ENCODE measurements around the gene IGFN1. TPM values are rescaled to one million over a fixed set of nuclear protein-coding genes. Genes with fewer than 3 reads are reported as not detected.

Gene IGFN1
- total RNA-seq, 4 donors from 2014 or later, result not detected

DNA sequence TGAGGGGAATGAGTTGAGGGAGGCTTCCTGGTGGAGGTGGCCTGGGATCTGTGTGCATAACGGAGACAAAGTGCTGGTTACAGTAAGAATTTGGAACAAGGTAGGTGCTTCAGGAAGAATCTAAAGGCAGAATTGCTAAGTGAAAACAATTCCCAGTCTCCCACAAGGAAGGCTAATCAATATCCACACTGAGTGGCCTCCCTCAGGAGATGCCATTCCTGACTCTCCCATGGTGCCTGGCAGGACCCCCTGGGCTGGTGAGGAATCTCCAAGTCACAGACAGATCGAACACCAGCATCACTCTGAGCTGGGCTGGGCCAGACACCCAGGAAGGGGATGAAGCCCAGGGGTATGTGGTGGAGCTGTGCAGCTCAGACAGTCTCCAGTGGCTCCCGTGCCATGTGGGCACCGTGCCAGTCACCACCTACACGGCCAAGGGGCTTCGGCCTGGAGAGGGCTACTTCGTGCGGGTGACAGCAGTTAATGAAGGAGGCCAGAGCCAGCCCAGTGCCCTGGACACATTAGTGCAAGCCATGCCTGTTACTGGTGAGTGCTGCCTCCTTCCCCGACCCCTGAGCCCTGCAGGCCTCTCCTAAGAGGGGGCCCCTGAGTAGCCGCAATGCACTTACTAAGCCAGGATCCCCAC lies 30.7 kb downstream of the IGFN1 start:
- no peak overlapping the region for H3K27ac ChIP-seq
- no peaks in the 10 kb centered on the region for H3K4me1 ChIP-seq
- H3K4me3 ChIP-seq, result no peak overlapping the region
- ATAC-seq, result no peak
- TF ChIP-seq POLR2A (IDR thresholded peaks at IDR 0.05), result no peak
- TF ChIP-seq EP300 (IDR thresholded peaks at IDR 0.05), result no peak
- TF ChIP-seq POLR2AphosphoS5 (IDR thresholded peaks at IDR 0.05), result no peak
- TF ChIP-seq, protein P1, sequence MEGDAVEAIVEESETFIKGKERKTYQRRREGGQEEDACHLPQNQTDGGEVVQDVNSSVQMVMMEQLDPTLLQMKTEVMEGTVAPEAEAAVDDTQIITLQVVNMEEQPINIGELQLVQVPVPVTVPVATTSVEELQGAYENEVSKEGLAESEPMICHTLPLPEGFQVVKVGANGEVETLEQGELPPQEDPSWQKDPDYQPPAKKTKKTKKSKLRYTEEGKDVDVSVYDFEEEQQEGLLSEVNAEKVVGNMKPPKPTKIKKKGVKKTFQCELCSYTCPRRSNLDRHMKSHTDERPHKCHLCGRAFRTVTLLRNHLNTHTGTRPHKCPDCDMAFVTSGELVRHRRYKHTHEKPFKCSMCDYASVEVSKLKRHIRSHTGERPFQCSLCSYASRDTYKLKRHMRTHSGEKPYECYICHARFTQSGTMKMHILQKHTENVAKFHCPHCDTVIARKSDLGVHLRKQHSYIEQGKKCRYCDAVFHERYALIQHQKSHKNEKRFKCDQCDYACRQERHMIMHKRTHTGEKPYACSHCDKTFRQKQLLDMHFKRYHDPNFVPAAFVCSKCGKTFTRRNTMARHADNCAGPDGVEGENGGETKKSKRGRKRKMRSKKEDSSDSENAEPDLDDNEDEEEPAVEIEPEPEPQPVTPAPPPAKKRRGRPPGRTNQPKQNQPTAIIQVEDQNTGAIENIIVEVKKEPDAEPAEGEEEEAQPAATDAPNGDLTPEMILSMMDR (IDR thresholded peaks at IDR 0.05), result no peak
- no peaks in the 10 kb centered on the region for H3K9me3 ChIP-seq
- H3K36me3 ChIP-seq, result no peaks in the 10 kb centered on the region
- no peaks in the 10 kb centered on the region for H3K27me3 ChIP-seq
- 88 to 100% methylated on average over 3 to 4 of the region's 10 CpGs for WGBS, 2 donors (ENCODE audit: low coverage in 1 of 2)

GRCh38 chr1:201222125-201222524 lies 31.5 kb downstream of the IGFN1 start:
- ATAC-seq, result no peak
- no peaks in the 10 kb centered on the region for H3K9me3 ChIP-seq
- H3K4me1 ChIP-seq, result no peaks in the 10 kb centered on the region
- no peaks in the 10 kb centered on the region for H3K27me3 ChIP-seq
- no peak overlapping the region for H3K4me3 ChIP-seq
- H3K27ac ChIP-seq, result no peak overlapping the region
- 84 to 93% methylated on average over 3 to 6 of the region's 6 CpGs for WGBS, 2 donors (ENCODE audit: low coverage in 1 of 2)
- TF ChIP-seq, protein P1 (IDR thresholded peaks at IDR 0.05), result no peak
- no peak for TF ChIP-seq POLR2A (IDR thresholded peaks at IDR 0.05)
- no peaks in the 10 kb centered on the region for H3K36me3 ChIP-seq

- H3K4me3 ChIP-seq, result no peak overlapping the region
- 87 to 96% methylated on average over 8 to 16 of the region's 17 CpGs for WGBS, 2 donors (ENCODE audit: low coverage in 1 of 2)
- ATAC-seq, result no peak
These were observed 33.4 kb downstream of the IGFN1 start for GRCh38 chr1:201223852-201224665.

DNA sequence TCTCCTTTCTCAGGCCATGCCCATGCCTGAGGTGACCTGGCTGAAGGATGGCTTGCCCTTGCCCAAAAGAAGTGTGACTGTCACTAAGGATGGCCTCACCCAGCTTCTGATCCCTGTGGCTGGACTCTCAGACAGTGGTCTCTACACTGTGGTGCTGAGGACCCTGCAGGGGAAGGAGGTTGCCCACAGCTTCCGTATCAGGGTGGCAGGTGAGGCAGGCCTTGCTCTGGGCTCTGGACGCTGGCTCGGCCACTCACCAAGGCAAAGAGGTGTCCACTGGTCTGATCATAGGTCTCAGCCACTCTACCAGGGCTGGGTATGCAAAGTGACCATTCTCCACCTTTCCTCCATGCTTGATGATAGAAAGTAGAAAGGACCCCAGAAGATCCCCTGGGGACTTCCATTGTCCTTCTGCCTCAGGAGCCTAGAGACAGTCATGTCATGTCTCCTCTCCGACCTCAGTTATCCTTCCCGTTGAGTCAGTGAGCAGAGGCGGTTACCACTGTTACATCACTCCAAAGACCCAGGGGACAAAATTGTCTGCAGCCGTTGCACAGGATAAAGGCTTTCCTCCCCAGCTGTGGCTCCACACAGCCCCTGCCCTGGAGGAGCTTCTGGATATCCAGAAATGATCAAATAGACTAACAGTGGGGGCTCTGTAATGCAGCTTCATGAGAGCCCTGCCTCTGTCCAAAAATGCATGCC lies 34.2 kb downstream of the IGFN1 start:
- Histone ChIP-seq H3K9me3 (no peaks in the 10 kb centered on the region), H3K27ac (no peak overlapping the region), H3K4me1 (no peaks in the 10 kb centered on the region), H3K4me3 (no peak overlapping the region), H3K36me3 (no peaks in the 10 kb centered on the region), H3K27me3 (peaks cover 7% of the 10 kb centered on the region)
- TF ChIP-seq, protein P1 (IDR thresholded peaks at IDR 0.05), result no peak
- no peak for TF ChIP-seq EP300 (IDR thresholded peaks at IDR 0.05)
- no peak for TF ChIP-seq POLR2AphosphoS5 (IDR thresholded peaks at IDR 0.05)
- no peak for TF ChIP-seq POLR2A (IDR thresholded peaks at IDR 0.05)
- WGBS, 2 donors (ENCODE audit: low coverage in 1 of 2), result 40% methylated on average over 1 of the region's 7 CpGs; no CpG with 5 or more reads in 1 of the 2 donors
- ATAC-seq, result peak; percentile 6

More at GRCh38 chr1:201223852-201224665, 33.4 kb downstream of the IGFN1 start:
- Histone ChIP-seq H3K9me3 (no peaks in the 10 kb centered on the region), H3K27ac (no peak overlapping the region), H3K27me3 (peaks cover 5% of the 10 kb centered on the region), H3K36me3 (no peaks in the 10 kb centered on the region), H3K4me1 (no peaks in the 10 kb centered on the region)
- TF ChIP-seq EP300 (IDR thresholded peaks at IDR 0.05) (no peak), POLR2A (IDR thresholded peaks at IDR 0.05) (no peak), POLR2AphosphoS5 (IDR thresholded peaks at IDR 0.05) (no peak)
- TF ChIP-seq, protein P1 (IDR thresholded peaks at IDR 0.05), result no peak
